Right lobe of liver (tissue), 4 donors: Measurements from ENCODE around the gene MAGEB4.
"Not testable (repeated sequence)": the region's sequence is repeated elsewhere in the genome, so short reads cannot be mapped to it uniquely, and the experiment has no call there.

Source experiments
- POLR2A ChIP-seq: fragments of 450-650 bp; IDR thresholded peaks from one replicate; pipeline ENCODE4 v1.6.1; 2017; ENCODE audit warnings: antibody characterized with exemption, mild to moderate bottlenecking
- TF ChIP-seq, protein P1 (sequence below), 4 donors: fragments of 200-600 bp in 3 of 4; fragments of 450-650 bp in 1 of 4; IDR thresholded peaks; one replicate each; pipeline versions ENCODE4 v1.5.1 to v1.8.0; 2016 to 2022; ENCODE audit warnings: antibody characterized with exemption in 4 of 4, mild to moderate bottlenecking in 2 of 4
- donor health status: DM: no; HTN: no; CAD: no.
- donor health status: DM: no; HTN: no; CAD: no.
- donor health status: DM: no; HTN: yes; CAD: no.

DNA sequence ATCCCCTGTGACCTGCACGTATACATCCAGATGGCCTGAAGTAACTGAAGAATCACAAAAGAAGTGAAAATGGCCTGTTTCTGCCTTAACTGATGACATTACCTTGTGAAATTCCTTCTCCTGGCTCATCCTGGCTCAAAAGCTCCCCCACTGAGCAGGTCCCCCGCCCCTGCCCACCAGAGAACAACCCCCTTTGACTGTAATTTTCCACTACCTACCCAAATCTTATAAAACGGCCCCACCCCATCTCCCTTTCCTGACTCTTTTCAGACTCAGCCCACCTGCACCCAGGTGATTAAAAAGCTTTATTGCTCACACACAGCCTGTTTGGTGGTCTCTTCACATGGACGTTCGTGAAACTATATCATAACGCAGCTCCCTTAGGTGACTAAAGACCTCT lies 47.9 kb upstream of the MAGEB4 start:
- TF ChIP-seq POLR2A: not testable (repeated sequence)
- TF ChIP-seq, protein P1, sequence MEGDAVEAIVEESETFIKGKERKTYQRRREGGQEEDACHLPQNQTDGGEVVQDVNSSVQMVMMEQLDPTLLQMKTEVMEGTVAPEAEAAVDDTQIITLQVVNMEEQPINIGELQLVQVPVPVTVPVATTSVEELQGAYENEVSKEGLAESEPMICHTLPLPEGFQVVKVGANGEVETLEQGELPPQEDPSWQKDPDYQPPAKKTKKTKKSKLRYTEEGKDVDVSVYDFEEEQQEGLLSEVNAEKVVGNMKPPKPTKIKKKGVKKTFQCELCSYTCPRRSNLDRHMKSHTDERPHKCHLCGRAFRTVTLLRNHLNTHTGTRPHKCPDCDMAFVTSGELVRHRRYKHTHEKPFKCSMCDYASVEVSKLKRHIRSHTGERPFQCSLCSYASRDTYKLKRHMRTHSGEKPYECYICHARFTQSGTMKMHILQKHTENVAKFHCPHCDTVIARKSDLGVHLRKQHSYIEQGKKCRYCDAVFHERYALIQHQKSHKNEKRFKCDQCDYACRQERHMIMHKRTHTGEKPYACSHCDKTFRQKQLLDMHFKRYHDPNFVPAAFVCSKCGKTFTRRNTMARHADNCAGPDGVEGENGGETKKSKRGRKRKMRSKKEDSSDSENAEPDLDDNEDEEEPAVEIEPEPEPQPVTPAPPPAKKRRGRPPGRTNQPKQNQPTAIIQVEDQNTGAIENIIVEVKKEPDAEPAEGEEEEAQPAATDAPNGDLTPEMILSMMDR (IDR thresholded peaks at IDR 0.05): not testable (repeated sequence)
